Activated CD8-positive, alpha-beta memory T cell treated with anti-CD3 and anti-CD28 coated beads, Interleukin-2, amount 50 U/mL, for 1 hour (primary cell): Measurements from ENCODE around the gene MPHOSPH8.
"Not testable (repeated sequence)": the region's sequence is repeated elsewhere in the genome, so short reads cannot be mapped to it uniquely, and the experiment has no call there.

ENCODE experiments used
- DNase-seq: peaks from one replicate; pipeline ENCODE4 v3.0.0-alpha.2; 2020; ENCODE audit errors: extremely low read depth

MPHOSPH8 gene

GRCh38 chr13:19680751-19681150, 47.3 kb downstream of the MPHOSPH8 start:
- DNase-seq = no peak

DNA sequence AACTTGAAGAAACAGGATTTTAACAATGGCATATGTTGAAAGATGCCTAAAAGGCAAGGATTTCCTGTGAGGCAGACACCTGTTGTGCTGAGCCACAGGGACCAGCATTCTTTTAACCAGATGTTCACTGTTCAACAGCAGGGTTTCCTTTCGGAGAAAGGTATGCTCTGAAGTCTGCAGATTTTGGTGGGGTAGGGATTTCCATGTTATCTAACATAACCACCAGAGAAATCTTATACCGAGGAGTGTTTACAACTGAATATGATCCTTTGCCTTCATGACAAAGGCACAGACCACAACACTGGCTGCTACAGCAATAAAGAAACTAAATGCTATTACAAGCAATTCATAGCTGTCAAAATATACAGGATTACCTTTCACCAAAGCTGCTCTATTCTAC, 48.1 kb downstream of the MPHOSPH8 start:
- no peak for DNase-seq

DNA sequence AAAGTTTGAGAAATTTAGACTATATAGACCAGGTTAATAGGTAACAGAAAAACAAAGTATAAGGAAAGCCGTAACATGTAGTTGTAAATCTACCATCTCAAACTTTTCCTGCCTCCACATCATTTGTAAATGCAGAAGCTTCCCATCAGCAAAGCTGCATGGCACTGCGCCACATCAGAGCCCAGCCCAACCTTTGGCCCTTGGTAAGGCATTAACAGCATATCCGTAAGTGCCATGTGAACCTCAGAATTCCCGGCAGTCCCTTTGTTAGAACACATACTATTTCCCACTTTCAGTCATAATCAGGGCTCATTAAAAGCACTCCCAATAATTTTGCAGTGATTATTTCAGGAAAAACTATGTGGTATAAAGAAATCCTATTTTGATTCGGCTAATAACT, 51.6 kb downstream of the MPHOSPH8 start:
- DNase-seq = no peak

GRCh38 chr13:19685437-19685836, 52.0 kb downstream of the MPHOSPH8 start:
- DNase-seq = no peak

- not testable (repeated sequence) for DNase-seq
Measured at GRCh38 chr13:19691447-19691846, 58.0 kb downstream of the MPHOSPH8 start.

GRCh38 chr13:19695428-19695827, 62.0 kb downstream of the MPHOSPH8 start:
- no peak for DNase-seq

GRCh38 chr13:19695829-19696228, 62.4 kb downstream of the MPHOSPH8 start:
- no peak for DNase-seq

DNA sequence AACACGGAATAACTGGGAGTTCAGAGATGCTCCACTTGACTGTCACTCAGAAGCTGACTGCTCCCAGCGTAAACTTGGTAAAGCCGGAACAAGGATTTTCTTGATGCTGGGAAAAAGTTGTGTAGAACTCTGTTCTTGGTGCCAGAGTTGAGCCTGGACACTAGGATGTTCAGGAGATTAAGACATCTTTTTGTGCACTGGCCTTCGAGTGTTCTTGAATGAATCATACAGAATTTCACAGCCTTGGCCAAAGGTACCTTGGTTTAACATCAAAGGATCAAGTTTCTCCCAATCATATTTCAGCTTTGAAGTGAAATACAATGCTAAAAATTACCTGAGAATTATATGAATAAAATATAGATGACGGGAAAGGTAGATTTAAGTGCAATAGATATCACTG, 67.5 kb downstream of the MPHOSPH8 start:
- DNase-seq = not testable (repeated sequence)

GRCh38 chr13:19701619-19702018, 68.2 kb downstream of the MPHOSPH8 start:
- DNase-seq = not testable (repeated sequence)

- DNase-seq = not testable (repeated sequence)
Measured at GRCh38 chr13:19704256-19704655, 70.8 kb downstream of the MPHOSPH8 start.

- DNase-seq = not testable (repeated sequence)
Measured at GRCh38 chr13:19709039-19709438, 75.6 kb downstream of the MPHOSPH8 start.

DNA sequence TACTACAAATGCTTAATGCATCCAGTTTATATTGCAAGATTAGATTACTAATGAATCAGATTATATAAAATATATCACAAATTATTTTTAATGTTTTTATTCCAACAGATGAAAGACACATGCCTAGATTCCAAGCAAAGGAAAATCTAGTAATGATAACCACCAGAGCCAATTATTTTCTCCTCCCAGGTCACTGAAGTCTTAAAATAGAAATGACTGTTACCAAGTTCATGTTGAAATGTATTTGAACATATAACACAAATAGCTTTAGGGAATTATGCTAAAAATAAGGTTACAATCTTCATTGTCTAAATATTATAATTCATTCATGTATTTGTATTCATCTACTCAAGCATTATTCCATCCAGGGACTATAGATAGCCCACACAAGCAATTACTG, 76.3 kb downstream of the MPHOSPH8 start:
- DNase-seq = not testable (repeated sequence)

DNA sequence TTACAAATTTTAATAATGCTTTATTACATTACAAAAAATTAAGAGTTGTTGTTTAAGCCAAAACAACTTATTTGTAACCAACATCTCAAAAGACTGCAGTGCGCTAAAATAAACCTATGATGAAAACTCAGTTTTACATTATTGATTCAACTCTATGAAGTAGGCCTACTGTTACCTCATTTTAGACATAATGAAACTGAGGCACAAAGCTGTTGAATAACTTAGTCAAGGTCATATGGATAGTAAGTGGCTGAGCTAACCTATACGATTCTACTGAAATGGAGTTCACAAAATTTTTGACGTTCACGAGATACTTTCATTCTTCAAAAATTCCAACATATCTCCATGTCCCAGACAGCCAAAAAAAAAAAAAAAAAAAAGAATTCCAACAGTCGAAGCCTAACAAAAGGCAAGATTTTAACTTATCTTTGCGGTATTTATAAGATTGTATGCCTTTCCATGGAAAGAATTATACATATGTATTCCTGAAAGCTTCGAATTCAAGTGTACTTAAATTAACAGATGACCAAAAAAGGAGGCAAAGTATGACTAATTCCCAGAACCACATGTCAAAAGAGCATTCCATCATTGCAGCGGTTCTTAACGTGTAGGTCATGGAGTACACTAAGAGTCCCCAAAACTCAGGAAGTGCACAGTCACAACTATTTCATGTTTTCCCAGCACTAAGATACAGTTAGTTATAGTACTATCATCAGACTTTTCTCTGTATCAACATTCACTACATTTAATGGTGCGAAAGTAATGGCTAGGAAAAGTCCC, 79.9 kb downstream of the MPHOSPH8 start:
- no peak for DNase-seq

DNA sequence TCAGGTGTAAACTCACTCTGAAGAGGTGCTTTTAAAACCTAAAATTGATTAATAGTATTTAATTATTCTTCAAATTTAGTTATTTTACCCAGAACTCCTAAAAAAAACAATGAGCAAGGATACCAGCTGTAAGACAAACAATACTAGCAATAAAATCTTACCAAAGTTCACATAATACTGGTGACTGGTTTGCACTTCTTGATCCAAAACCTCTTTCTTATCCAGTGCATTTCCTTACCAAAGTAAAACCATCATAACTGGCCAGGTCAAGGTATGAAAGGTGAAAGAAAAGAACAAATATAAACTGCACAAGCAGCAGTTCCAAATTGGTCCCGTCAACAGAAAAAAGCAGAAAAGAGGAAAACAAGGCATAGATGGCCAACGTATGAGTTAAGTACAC, 86.6 kb downstream of the MPHOSPH8 start:
- no peak for DNase-seq
